Activated B cell treated with CpG ODN at 0.5 μM for 24 hours (primary cell): ENCODE measurements around the gene NMRK2. TPM values are rescaled to one million over a fixed set of nuclear protein-coding genes. Genes with fewer than 3 reads are reported as not detected.
"Not testable (repeated sequence)": the region's sequence is repeated elsewhere in the genome, so short reads cannot be mapped to it uniquely, and the experiment has no call there.

Experiments used
- ATAC-seq: fragments of 200-7000 bp; cut with Tn5 transposase; one replicate; pipeline ENCODE4 v1.10.0; 2021; ENCODE audit warnings: low read depth, mild to moderate bottlenecking, moderate library complexity
- CTCF ChIA-PET: fragments of 350-600 bp; sonication (Branson Sonifier 250); formaldehyde crosslinking; loops from one replicate; lab custom pipeline; 2021; ENCODE audit warnings: antibody characterized with exemption; lab: Charles Lee
- POLR2A ChIA-PET: fragments of 350-600 bp; sonication (Branson Sonifier 250); formaldehyde crosslinking; loops from one replicate; lab custom pipeline; 2021; ENCODE audit warnings: antibody characterized with exemption; lab: Charles Lee
- DNase-seq: peaks from one replicate; pipeline ENCODE4 v3.0.0; 2022
- H3K27ac Mint-ChIP-seq: one replicate; pipeline ENCODE4 v1.8.0; 2020; ENCODE audit warnings: mixed read lengths
- H3K27me3 Mint-ChIP-seq: one replicate; pipeline ENCODE4 v1.8.0; 2021; ENCODE audit warnings: mixed read lengths
- H3K36me3 Mint-ChIP-seq: one replicate; pipeline ENCODE4 v1.8.0; 2021; ENCODE audit warnings: low read depth, mixed read lengths
- H3K4me1 Mint-ChIP-seq: one replicate; pipeline ENCODE4 v1.8.0; 2021; ENCODE audit warnings: mixed read lengths
- H3K4me3 Mint-ChIP-seq: one replicate; pipeline ENCODE4 v1.8.0; 2020; ENCODE audit warnings: mild to moderate bottlenecking, mixed read lengths
- H3K9me3 Mint-ChIP-seq: one replicate; pipeline ENCODE4 v1.8.0; 2020; ENCODE audit warnings: mixed read lengths
- intact Hi-C: fragments of 100-400 bp; cut with micrococcal nuclease; formaldehyde crosslinking; loops from one replicate; pipeline ENCODE4 v1.15.1; 2024
- total RNA-seq: library from RNA; stranded (reverse); gene quantifications from 2 replicates; pipeline ENCODE4 v1.2.3, GENCODE V29; 2022
- TF ChIP-seq, protein P1 (sequence below): fragments of 200-600 bp; IDR thresholded peaks from one replicate; pipeline ENCODE4 v1.8.0; 2022; ENCODE audit warnings: antibody characterized with exemption, mild to moderate bottlenecking

The NMRK2 gene
- total RNA-seq, 1 donor from 2014 or later, result not detected

DNA sequence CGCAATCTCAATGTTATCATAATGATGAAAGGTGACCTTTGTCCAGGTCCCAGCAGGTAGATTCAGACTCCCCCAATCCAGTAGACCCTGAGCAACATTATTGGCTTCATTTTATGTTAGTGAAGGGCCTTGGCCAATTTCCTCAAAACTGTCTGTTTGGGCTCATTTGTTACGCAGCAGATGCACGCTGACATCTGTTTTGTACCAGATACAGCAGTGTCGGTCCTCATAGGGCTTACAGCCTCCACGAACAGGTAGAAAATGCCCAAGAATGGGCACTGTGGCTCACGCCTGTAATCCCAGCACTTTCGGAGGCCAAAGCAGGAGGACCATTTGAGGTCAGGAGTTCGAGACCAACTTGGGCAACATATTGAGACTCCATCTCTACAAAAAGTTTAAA lies 13.1 kb upstream of the NMRK2 start:
- no peak for ATAC-seq
- Mint-ChIP-seq H3K4me1 (peaks cover 4% of the 10 kb centered on the region), H3K36me3 (no peaks in the 10 kb centered on the region), H3K9me3 (peaks cover 9% of the 10 kb centered on the region), H3K27ac (no peak overlapping the region), H3K4me3 (no peak overlapping the region), H3K27me3 (peaks cover 9% of the 10 kb centered on the region)
- TF ChIP-seq, protein P1, sequence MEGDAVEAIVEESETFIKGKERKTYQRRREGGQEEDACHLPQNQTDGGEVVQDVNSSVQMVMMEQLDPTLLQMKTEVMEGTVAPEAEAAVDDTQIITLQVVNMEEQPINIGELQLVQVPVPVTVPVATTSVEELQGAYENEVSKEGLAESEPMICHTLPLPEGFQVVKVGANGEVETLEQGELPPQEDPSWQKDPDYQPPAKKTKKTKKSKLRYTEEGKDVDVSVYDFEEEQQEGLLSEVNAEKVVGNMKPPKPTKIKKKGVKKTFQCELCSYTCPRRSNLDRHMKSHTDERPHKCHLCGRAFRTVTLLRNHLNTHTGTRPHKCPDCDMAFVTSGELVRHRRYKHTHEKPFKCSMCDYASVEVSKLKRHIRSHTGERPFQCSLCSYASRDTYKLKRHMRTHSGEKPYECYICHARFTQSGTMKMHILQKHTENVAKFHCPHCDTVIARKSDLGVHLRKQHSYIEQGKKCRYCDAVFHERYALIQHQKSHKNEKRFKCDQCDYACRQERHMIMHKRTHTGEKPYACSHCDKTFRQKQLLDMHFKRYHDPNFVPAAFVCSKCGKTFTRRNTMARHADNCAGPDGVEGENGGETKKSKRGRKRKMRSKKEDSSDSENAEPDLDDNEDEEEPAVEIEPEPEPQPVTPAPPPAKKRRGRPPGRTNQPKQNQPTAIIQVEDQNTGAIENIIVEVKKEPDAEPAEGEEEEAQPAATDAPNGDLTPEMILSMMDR, result no peak
- no peak for DNase-seq
- ChIA-PET POLR2A (no interaction called here), CTCF (no interaction called here)
- intact Hi-C loops, result no loop called here

DNA sequence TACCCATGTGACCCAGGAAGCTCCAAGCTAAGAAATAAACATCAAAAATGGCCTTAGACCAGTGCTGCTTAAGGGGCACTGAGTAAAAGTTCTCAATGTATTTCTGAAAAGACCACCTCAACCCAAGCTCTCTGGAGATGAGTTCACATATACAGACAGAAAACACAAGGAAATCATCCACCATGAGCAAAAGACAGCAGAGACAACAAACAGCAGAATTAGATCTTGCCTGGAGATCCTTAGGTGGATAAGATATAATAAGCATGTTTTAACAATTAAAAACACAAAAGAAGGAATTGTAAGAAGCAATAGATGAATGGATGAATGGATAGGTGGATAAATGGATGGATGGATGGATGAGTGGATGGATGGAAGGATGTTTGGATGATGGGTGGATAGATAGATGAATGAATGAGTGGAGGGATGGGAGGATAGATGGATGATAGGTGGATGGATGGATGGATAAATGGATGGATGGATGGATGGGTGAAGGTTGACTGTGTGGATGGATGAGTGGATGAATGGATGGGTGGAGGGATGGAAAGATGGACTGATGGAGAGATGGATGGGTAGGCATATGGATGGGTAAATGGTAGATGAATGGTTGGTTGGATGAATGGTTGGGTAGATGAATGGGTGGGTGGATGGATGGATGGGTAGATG lies 9.6 kb upstream of the NMRK2 start:
- peaks cover 4% of the 10 kb centered on the region for H3K27me3 Mint-ChIP-seq
- intact Hi-C loops, result no loop called here
- H3K4me1 Mint-ChIP-seq, result no peaks in the 10 kb centered on the region
- TF ChIP-seq, protein P1, result no peak
- DNase-seq (no peak), ATAC-seq (no peak)
- ChIA-PET CTCF (no interaction called here), POLR2A (no interaction called here)
- no peak overlapping the region for H3K4me3 Mint-ChIP-seq
- peaks cover 9% of the 10 kb centered on the region for H3K9me3 Mint-ChIP-seq
- H3K36me3 Mint-ChIP-seq, result no peaks in the 10 kb centered on the region
- H3K27ac Mint-ChIP-seq, result no peak overlapping the region

DNA sequence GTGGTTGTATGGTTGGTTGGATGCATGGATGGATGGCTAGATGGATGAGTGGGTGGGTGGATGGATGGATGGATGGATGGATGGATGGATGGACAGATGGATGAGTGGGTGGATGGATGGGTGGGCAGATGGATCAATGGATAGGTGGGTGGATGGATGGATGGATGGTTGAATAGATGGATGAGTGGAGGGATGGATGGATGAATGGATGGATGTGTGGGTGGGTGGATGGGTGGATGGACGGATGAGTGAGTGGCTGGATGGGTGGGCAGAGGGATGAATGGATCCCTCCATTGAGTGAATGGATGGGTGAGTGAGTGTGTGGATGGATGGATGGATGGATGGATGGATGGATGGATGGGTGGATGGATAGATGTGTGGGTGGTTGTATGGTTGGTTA lies 9.0 kb upstream of the NMRK2 start:
- DNase-seq, result no peak
- CTCF ChIA-PET, result no interaction called here
- POLR2A ChIA-PET, result no interaction called here
- Mint-ChIP-seq H3K27me3 (peaks cover 4% of the 10 kb centered on the region), H3K36me3 (no peaks in the 10 kb centered on the region), H3K4me1 (no peaks in the 10 kb centered on the region), H3K27ac (no peak overlapping the region), H3K9me3 (peaks cover 9% of the 10 kb centered on the region), H3K4me3 (no peak overlapping the region)
- TF ChIP-seq, protein P1, result no peak
- no peak for ATAC-seq
- intact Hi-C loops, result no loop called here

DNA sequence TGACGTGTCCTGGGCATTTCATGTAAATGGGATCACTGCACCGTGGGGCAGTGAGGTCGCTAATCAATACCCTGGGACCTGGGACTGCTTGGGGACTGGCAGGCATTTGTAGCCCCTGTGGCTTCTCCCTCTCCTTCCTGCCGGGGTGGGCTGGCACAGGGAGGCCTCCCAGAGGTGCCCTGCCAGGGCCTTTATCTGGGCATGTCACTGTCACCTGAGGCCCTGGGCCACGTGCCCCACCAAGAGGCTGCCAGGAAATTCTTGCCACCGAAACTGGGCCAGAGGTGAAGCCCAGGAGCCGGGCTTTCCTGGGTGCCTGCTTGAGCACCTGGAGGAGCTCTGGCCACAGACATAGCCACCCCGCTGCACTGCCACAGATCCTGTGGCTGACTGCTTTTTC lies 1.8 kb upstream of the NMRK2 start:
- Mint-ChIP-seq H3K27ac (no peak overlapping the region), H3K9me3 (no peaks in the 10 kb centered on the region), H3K4me3 (no peak overlapping the region), H3K36me3 (no peaks in the 10 kb centered on the region), H3K4me1 (no peaks in the 10 kb centered on the region), H3K27me3 (peaks cover 15% of the 10 kb centered on the region)
- intact Hi-C loops, result no loop called here
- ChIA-PET POLR2A (interaction anchor here (0.6 kb wide), 1 partner anchor 64 kb away, joined by 4 read pairs; no protein-coding TSS in a partner anchor), CTCF (no interaction called here)
- ATAC-seq (no peak), DNase-seq (no peak)
- TF ChIP-seq, protein P1, result no peak

DNA sequence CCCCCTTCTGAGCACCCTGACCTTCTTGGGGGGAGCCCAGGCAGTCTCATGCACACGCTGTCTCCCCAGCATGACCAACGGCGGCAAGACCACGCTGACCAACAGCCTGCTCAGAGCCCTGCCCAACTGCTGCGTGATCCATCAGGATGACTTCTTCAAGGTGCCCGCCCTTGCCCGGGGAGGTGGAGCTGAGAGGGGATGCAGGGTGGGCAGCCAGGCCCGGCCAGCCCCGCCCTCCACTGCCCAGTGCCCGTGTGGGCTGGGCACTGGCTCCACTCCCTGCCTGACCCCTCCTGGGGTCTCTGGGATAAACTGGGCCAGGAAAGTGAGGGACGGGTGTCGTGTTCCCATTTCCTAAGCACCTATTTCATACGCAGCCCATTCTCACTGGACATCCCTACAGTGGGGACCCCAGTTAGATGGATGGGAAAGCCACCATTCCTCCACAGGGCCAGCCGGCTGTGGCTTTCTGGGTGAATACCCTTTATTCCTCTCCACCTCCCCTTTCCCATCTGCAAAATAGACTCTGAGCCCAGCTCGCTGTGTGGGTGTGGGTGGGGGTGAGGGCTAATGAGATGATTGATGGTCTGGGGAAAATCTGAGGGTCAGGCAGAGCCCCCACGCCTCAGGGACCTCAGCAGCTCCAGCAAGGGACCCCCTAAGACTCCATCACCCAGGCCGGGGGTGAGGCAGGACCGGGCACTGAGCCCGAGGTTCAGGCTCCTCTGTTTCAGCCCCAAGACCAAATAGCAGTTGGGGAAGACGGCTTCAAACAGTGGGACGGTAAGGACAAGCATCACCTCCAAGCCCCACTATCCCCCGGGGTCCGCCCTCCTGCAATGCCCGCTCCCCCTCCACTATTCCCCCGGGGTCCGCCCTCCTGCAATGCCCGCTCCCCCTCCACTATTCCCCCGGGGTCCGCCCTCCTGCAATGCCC lies 3.9 kb downstream of the NMRK2 start:
- TF ChIP-seq, protein P1, result no peak
- intact Hi-C loops, result no loop called here

DNA sequence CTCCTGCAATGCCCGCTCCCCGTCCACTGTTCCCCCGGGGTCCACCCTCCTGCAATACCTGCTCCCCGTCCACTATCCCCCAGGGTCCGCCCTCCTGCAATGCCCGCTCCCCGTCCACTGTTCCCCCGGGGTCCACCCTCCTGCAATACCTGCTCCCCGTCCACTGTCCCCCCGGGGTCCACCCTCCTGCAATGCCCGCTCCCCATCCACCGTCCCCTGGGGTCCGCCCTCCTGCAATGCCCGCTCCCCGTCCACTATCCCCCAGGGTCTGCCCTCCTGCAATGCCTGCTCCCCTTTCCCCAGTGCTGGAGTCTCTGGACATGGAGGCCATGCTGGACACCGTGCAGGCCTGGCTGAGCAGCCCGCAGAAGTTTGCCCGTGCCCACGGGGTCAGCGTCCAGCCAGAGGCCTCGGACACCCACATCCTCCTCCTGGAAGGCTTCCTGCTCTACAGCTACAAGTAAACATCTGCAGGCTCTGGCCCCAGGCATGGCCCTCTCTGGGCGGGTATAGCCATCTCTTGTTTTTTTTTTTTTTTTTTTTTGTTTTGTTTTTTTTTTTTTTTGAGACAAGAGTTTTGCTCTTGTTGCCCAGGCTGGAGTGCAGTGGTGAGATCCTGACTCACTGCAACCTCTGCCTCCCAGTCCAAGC lies 5.6 kb downstream of the NMRK2 start:
- H3K9me3 Mint-ChIP-seq, H3K27ac Mint-ChIP-seq, ATAC-seq, H3K4me3 Mint-ChIP-seq, DNase-seq, intact Hi-C loops, H3K4me1 Mint-ChIP-seq, POLR2A ChIA-PET, H3K36me3 Mint-ChIP-seq, CTCF ChIA-PET, H3K27me3 Mint-ChIP-seq: not testable (repeated sequence)

More for the DNA sequence above, 3.9 kb downstream of the NMRK2 start:
- DNase-seq, result no peak
- CTCF ChIA-PET, result no interaction called here
- ATAC-seq, result no peak
- H3K36me3 Mint-ChIP-seq, result no peaks in the 10 kb centered on the region
- H3K4me3 Mint-ChIP-seq, result no peak overlapping the region
- H3K4me1 Mint-ChIP-seq, result no peaks in the 10 kb centered on the region
- no peaks in the 10 kb centered on the region for H3K9me3 Mint-ChIP-seq
- peaks cover 12% of the 10 kb centered on the region for H3K27me3 Mint-ChIP-seq
- no peak overlapping the region for H3K27ac Mint-ChIP-seq
- POLR2A ChIA-PET, result no interaction called here
